H1 (cell line): Measurements from ENCODE around the gene RPA3. TPM values are rescaled to one million over a fixed set of nuclear protein-coding genes. Genes with fewer than 3 reads are reported as not detected.

Experiments used
- CTCF ChIA-PET: fragments of 300-600 bp; sonication (Branson Sonifier 250); formaldehyde crosslinking; loops from one replicate; lab custom pipeline; 2021; ENCODE audit not compliant: partially characterized antibody; lab: Charles Lee
- POLR2A ChIA-PET: fragments of 300-600 bp; sonication (Branson Sonifier 250); formaldehyde crosslinking; loops from one replicate; lab custom pipeline; 2021; ENCODE audit warnings: inconsistent platforms; ENCODE audit not compliant: partially characterized antibody; lab: Charles Lee
- DNase-seq, 2 experiments: peaks; one replicate each; pipeline versions ENCODE4 v3.0.0 to v3.0.0-alpha.2; 2010 to 2022; ENCODE audit warnings: low spot score in 2 of 2, low read depth in 1 of 2, mixed read lengths in 1 of 2
- FAIRE-seq: peaks from 2 replicates; lab custom pipeline; 2011; peaks lifted over from hg19 to GRCh38; lab: Jason Lieb, UNC
- H2AFZ ChIP-seq: 2 replicates; pipeline ENCODE4 v1.8.1; 2012; ENCODE audit warnings: low read length, inconsistent platforms
- H2AK5ac ChIP-seq: 2 replicates; pipeline ENCODE4 v1.6.1; 2013; ENCODE audit warnings: low read depth, low read length
- H2BK120ac ChIP-seq: replicated peaks from 2 replicates; pipeline ENCODE3; 2013; ENCODE audit warnings: low read depth, low read length, inconsistent platforms
- H2BK12ac ChIP-seq: 2 replicates; pipeline ENCODE4 v1.6.1; 2013; ENCODE audit warnings: low read depth, low read length
- H2BK15ac ChIP-seq: 2 replicates; pipeline ENCODE4 v1.6.1; 2013; ENCODE audit warnings: low read length
- H2BK20ac ChIP-seq: 2 replicates; pipeline ENCODE4 v1.6.1; 2013; ENCODE audit warnings: low read length
- H2BK5ac ChIP-seq: 2 replicates; pipeline ENCODE4 v1.6.1; 2013; ENCODE audit warnings: low read depth, low read length
- H3K14ac ChIP-seq: 2 replicates; pipeline ENCODE4 v1.6.1; 2013; ENCODE audit warnings: inconsistent platforms; ENCODE audit not compliant: insufficient read length
- H3K18ac ChIP-seq: 2 replicates; pipeline ENCODE4 v1.6.1; 2013; ENCODE audit warnings: low read length; ENCODE audit errors: extremely low read depth
- H3K23ac ChIP-seq: 2 replicates; pipeline ENCODE4 v1.6.1; 2013; ENCODE audit warnings: inconsistent platforms; ENCODE audit not compliant: insufficient read length
- H3K23me2 ChIP-seq: 2 replicates; pipeline ENCODE4 v1.6.1; 2013; ENCODE audit warnings: low read depth, low read length
- H3K27ac ChIP-seq: 2 replicates; pipeline ENCODE4 v1.6.1; 2011; ENCODE audit warnings: low read depth, low read length, inconsistent platforms
- H3K27me3 ChIP-seq, 4 experiments: replicated peaks in 1 of 4; 1 replicate in 1 of 4; 2 replicates in 3 of 4; pipeline versions ENCODE4 v1.6.1 to v1.8.1; 2011 to 2013; ENCODE audit warnings: low read length in 3 of 4, mild to moderate bottlenecking in 3 of 4, inconsistent platforms in 2 of 4, mixed read lengths in 2 of 4, moderate library complexity in 1 of 4; ENCODE audit not compliant: control insufficient read depth in 3 of 4, insufficient read depth in 3 of 4; ENCODE audit errors: extremely low read depth in 1 of 4
- H3K36me3 ChIP-seq, 4 experiments: 2 replicates each; pipeline versions ENCODE4 v1.6.1 to v1.8.1; 2011 to 2013; ENCODE audit warnings: mild to moderate bottlenecking in 4 of 4, low read length in 3 of 4, moderate library complexity in 2 of 4, control low read depth in 1 of 4, inconsistent platforms in 1 of 4; ENCODE audit not compliant: insufficient read depth in 4 of 4, control insufficient read depth in 2 of 4
- H3K4ac ChIP-seq: replicated peaks from 2 replicates; pipeline ENCODE3; 2013; ENCODE audit warnings: low read length, low read depth, mixed read lengths, inconsistent platforms; ENCODE audit not compliant: insufficient read length
- H3K4me1 ChIP-seq, 4 experiments: replicated peaks in 1 of 4; 1 replicate in 1 of 4; 2 replicates in 3 of 4; pipeline versions ENCODE4 v1.6.1 to v1.8.1; 2011 to 2013; ENCODE audit warnings: low read length in 3 of 4, inconsistent platforms in 2 of 4, mixed read lengths in 1 of 4; ENCODE audit not compliant: insufficient read depth in 4 of 4, control insufficient read depth in 3 of 4
- H3K4me2 ChIP-seq, 2 experiments: 2 replicates each; pipeline versions ENCODE4 v1.6.1 to v1.8.1; 2011 to 2013; ENCODE audit warnings: low read depth in 2 of 2, low read length in 2 of 2, control low read depth in 1 of 2, inconsistent platforms in 1 of 2, mild to moderate bottlenecking in 1 of 2; ENCODE audit not compliant: insufficient read depth in 1 of 2
- H3K4me3 ChIP-seq, 4 experiments: fragments of 200-600, 300-600 bp in 1 of 4; sonication (generic), shearing (Covaris generic), sonication (Bioruptor Twin) in 1 of 4; 2 replicates each; pipeline versions ENCODE4 v1.5.1 to v1.8.1; 2011 to 2016; ENCODE audit warnings: low read length in 4 of 4, low read depth in 3 of 4, control low read depth in 2 of 4, inconsistent platforms in 2 of 4, mild to moderate bottlenecking in 2 of 4, mixed read lengths in 1 of 4, moderate library complexity in 1 of 4; ENCODE audit not compliant: insufficient read depth in 2 of 4; ENCODE audit errors: extremely low read depth in 1 of 4
- H3K56ac ChIP-seq: replicated peaks from 2 replicates; pipeline ENCODE3; 2013; ENCODE audit warnings: low read depth, mild to moderate bottlenecking, mixed read lengths, low read length, inconsistent platforms; ENCODE audit not compliant: insufficient read length
- H3K79me1 ChIP-seq: 2 replicates; pipeline ENCODE4 v1.6.1; 2013; ENCODE audit warnings: low read depth, low read length, control low read depth
- H3K79me2 ChIP-seq, 2 experiments: 2 replicates each; pipeline versions ENCODE4 v1.6.1 to v1.8.1; 2012 to 2013; ENCODE audit warnings: low read length in 2 of 2, mild to moderate bottlenecking in 2 of 2, inconsistent platforms in 1 of 2; ENCODE audit not compliant: insufficient read depth in 2 of 2, control insufficient read depth in 1 of 2
- H3K9ac ChIP-seq, 4 experiments: replicated peaks in 1 of 4; 1 replicate in 1 of 4; 2 replicates in 3 of 4; pipeline versions ENCODE4 v1.6.1 to v1.8.1; 2011 to 2013; ENCODE audit warnings: low read depth in 3 of 4, low read length in 3 of 4, control low read depth in 2 of 4, mild to moderate bottlenecking in 2 of 4, moderate library complexity in 2 of 4, inconsistent platforms in 1 of 4; ENCODE audit errors: extremely low read depth in 1 of 4
- H3K9me3 ChIP-seq, 2 experiments: 2 replicates each; pipeline versions ENCODE4 v1.6.1 to v1.8.1; 2012 to 2013; ENCODE audit warnings: mild to moderate bottlenecking in 2 of 2, moderate library complexity in 2 of 2, control low read depth in 1 of 2, inconsistent platforms in 1 of 2, low read depth in 1 of 2, low read length in 1 of 2, mixed read lengths in 1 of 2; ENCODE audit not compliant: insufficient read depth in 2 of 2
- H4K20me1 ChIP-seq, 2 experiments: replicated peaks in 1 of 2; 2 replicates each; pipeline versions ENCODE3 to v1.8.1; 2011 to 2013; ENCODE audit warnings: inconsistent platforms in 2 of 2, low read length in 2 of 2, mild to moderate bottlenecking in 1 of 2; ENCODE audit not compliant: insufficient read depth in 2 of 2, control insufficient read depth in 1 of 2
- H4K5ac ChIP-seq: 2 replicates; pipeline ENCODE4 v1.6.1; 2013; ENCODE audit warnings: low read length, low read depth, mixed read lengths, inconsistent platforms; ENCODE audit not compliant: insufficient read length
- H4K8ac ChIP-seq: 2 replicates; pipeline ENCODE4 v1.8.0; 2013; ENCODE audit warnings: mild to moderate bottlenecking, moderate library complexity, low read length, inconsistent platforms; ENCODE audit not compliant: insufficient read depth; ENCODE audit errors: extremely low read depth
- H4K91ac ChIP-seq: replicated peaks from 2 replicates; pipeline ENCODE3; 2013; ENCODE audit warnings: low read length, mixed read lengths, inconsistent platforms; ENCODE audit not compliant: insufficient read length
- BRCA1 ChIP-seq: IDR thresholded peaks from 2 replicates; pipeline ENCODE4 v1.6.1; 2012; ENCODE audit warnings: low read depth, low read length, improper control_type of control experiment
- CHD2 ChIP-seq: IDR thresholded peaks from 2 replicates; pipeline ENCODE4 v1.6.1; 2012; ENCODE audit warnings: low read length, improper control_type of control experiment
- HDAC2 ChIP-seq, 2 experiments: fragments of 300-600 bp in 1 of 2; sonication (generic) in 1 of 2; IDR thresholded peaks; 2 replicates each; pipeline ENCODE4 v1.6.1; 2011 to 2012; ENCODE audit warnings: low read depth in 2 of 2, low read length in 2 of 2, mild to moderate bottlenecking in 2 of 2, moderate library complexity in 2 of 2, borderline replicate concordance in 1 of 2, inconsistent platforms in 1 of 2
- HDAC6 ChIP-seq: IDR thresholded peaks from one replicate; pipeline ENCODE4 v1.7.1; 2012; ENCODE audit warnings: low read depth, mild to moderate bottlenecking, inconsistent platforms, low read length, moderate library complexity
- JUND ChIP-seq: IDR thresholded peaks from 2 replicates; pipeline ENCODE4 v1.6.1; 2011; ENCODE audit warnings: mild to moderate bottlenecking, improper control_type of control experiment, low read length
- POLR2AphosphoS5 ChIP-seq: IDR thresholded peaks from 2 replicates; pipeline ENCODE4 v1.6.1; 2011; ENCODE audit warnings: low read depth, low read length
- RNF2 ChIP-seq: fragments of 200-900, 300-1000 bp; sonication (generic); IDR thresholded peaks from 2 replicates; pipeline ENCODE4 v1.7.1; 2016; ENCODE audit warnings: borderline replicate concordance, low read depth, mild to moderate bottlenecking, antibody characterized with exemption, low read length; ENCODE audit not compliant: poor library complexity, severe bottlenecking; ENCODE audit errors: missing control alignments
- SP2 ChIP-seq: IDR thresholded peaks from 2 replicates; pipeline ENCODE4 v1.6.1; 2012; ENCODE audit warnings: mild to moderate bottlenecking, low read length, inconsistent platforms
- TBP ChIP-seq: IDR thresholded peaks from 2 replicates; pipeline ENCODE4 v1.6.1; 2011; ENCODE audit warnings: low read depth, low read length, improper control_type of control experiment
- TCF12 ChIP-seq: IDR thresholded peaks from 2 replicates; pipeline ENCODE4 v1.6.1; 2011; ENCODE audit warnings: low read depth, mild to moderate bottlenecking, low read length
- polyA plus RNA-seq, 7 experiments: library from polyadenylated mRNA; depleted of rRNA in 3 of 7; stranded (reverse) in 5 of 7; unstranded in 2 of 7; fragments of >200 nt in 5 of 7; fragments of 200-250 nt in 2 of 7; gene quantifications; 1 replicate in 5 of 7; 2 replicates in 1 of 7; 4 replicates in 1 of 7; pipeline versions ENCODE4 v1.2.1 to v1.2.3, GENCODE V29; 2011 to 2013; ENCODE audit warnings: missing spikeins in 2 of 7, mixed read lengths in 2 of 7
- total RNA-seq: library from RNA; stranded (reverse); fragmentation: NEBNext Ultra II Directional; extraction: Animal tissue kit (Norgen Biotek cat#: 25700); gene quantifications from 2 replicates; pipeline ENCODE4 v1.2.1, GENCODE V29; 2021
- TF ChIP-seq, protein P1 (sequence below): IDR thresholded peaks from 2 replicates; pipeline ENCODE4 v1.6.1; 2012; ENCODE audit warnings: inconsistent platforms
- TF ChIP-seq, protein P2 (sequence below): IDR thresholded peaks from 2 replicates; pipeline ENCODE4 v1.6.1; 2011; ENCODE audit warnings: low read depth, mild to moderate bottlenecking, low read length; ENCODE audit not compliant: insufficient read depth

RPA3 gene
- total and polyA plus RNA-seq, 2 of the 8 experiments (the other 6 are each of a cell fraction or from before 2014, with no cell fraction given) = 60.2 to 105 TPM

DNA sequence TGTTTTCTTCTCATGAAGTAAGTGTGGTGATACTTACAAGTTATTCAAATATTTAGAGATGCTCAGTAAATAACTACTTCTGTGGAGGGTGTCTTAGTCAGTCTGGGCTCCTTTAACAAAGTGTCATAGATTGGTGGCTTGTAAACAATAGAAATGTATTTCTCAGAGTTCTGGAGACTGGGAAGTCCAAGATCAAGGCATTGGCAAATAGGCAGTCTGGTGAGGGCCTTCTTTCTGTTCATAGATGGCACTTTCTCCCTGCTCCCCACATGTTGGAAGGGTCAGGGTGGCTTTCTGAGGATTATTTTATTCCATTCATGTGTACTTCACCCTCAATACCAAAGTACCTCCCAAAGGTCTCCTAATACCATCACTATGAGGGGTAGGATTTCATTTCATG is 18.4 kb downstream of the RPA3 start (continued):
- no peak for TF ChIP-seq BRCA1

DNA sequence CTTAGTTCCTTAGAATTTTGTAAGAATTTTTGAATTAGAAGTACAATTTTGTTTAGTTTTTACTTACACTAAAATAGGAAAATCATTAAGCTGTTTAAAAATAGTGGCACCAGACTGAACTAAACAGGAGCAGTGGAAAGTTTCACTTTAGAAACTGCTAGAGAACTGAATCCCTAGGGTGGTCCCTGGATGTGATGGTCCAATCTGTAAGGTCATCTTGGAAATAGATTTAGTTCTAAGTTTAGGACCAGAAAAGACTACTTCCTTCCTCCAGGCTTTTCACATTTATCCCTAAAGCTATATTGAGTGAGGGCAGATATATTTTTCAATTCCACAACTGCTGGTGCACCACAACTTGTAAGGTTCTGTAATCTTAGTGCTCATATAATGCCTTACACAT is 19.0 kb downstream of the RPA3 start:
- Histone ChIP-seq H3K79me1 (no peaks in the 10 kb centered on the region), H3K23me2 (no peaks in the 10 kb centered on the region), H3K27me3 (no peaks in the 10 kb centered on the region), H3K18ac (no peak overlapping the region), H2AFZ (no peak overlapping the region), H2BK5ac (no peak overlapping the region), H4K8ac (no peak overlapping the region), H2BK12ac (no peak overlapping the region), H2BK20ac (no peak overlapping the region), H2BK120ac (no peak overlapping the region), H3K4me2 (no peak overlapping the region), H2BK15ac (no peak overlapping the region), H4K20me1 (no peaks in the 10 kb centered on the region), H2AK5ac (no peak overlapping the region), H3K4ac (no peak overlapping the region), H3K4me1 (no peaks in the 10 kb centered on the region), H3K79me2 (no peaks in the 10 kb centered on the region), H3K14ac (no peak overlapping the region), H3K9ac (no peak overlapping the region), H4K5ac (no peak overlapping the region), H4K91ac (no peak overlapping the region), H3K56ac (no peak overlapping the region), H3K9me3 (no peaks in the 10 kb centered on the region), H3K4me3 (no peak overlapping the region), H3K36me3 (no peaks in the 10 kb centered on the region), H3K27ac (no peak overlapping the region), H3K23ac (no peak overlapping the region)
- ChIA-PET CTCF (interaction anchor here (0.8 to 2.1 kb wide), 2 partner anchors 18 kb away, joined by 3 to 7 read pairs; no protein-coding TSS in a partner anchor), POLR2A (no interaction called here)
- FAIRE-seq (no peak), DNase-seq (no peak)
- TF ChIP-seq TBP = no peak
- no peak for TF ChIP-seq HDAC6
- TF ChIP-seq, protein P1, sequence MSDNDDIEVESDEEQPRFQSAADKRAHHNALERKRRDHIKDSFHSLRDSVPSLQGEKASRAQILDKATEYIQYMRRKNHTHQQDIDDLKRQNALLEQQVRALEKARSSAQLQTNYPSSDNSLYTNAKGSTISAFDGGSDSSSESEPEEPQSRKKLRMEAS = no peak
- TF ChIP-seq JUND = no peak
- TF ChIP-seq, protein P2, sequence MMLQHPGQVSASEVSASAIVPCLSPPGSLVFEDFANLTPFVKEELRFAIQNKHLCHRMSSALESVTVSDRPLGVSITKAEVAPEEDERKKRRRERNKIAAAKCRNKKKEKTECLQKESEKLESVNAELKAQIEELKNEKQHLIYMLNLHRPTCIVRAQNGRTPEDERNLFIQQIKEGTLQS = no peak
- TF ChIP-seq HDAC2 (IDR thresholded peaks at IDR 0.05; ENCODE audit: borderline replicate concordance in 1 of 2, low read depth in 2 of 2, low read length in 2 of 2) = no peak
- no peak for TF ChIP-seq TCF12
- TF ChIP-seq RNF2 = no peak
- TF ChIP-seq POLR2AphosphoS5 = no peak
- no peak for TF ChIP-seq CHD2
- no peak for TF ChIP-seq SP2
